CD4-positive, alpha-beta T cell treated with Interferon alpha-2 for 1 hour (primary cell): ENCODE data around the gene PDE11A.
A peak's percentile ranks its signal among the peaks of the same experiment; 100 is the strongest.
"Not testable (repeated sequence)": the region's sequence is repeated elsewhere in the genome, so short reads cannot be mapped to it uniquely, and the experiment has no call there.

Experiments
- DNase-seq, 2 donors: peaks; one replicate each; pipeline ENCODE4 v3.0.0-alpha.2; 2020 to 2022

The PDE11A gene

DNA sequence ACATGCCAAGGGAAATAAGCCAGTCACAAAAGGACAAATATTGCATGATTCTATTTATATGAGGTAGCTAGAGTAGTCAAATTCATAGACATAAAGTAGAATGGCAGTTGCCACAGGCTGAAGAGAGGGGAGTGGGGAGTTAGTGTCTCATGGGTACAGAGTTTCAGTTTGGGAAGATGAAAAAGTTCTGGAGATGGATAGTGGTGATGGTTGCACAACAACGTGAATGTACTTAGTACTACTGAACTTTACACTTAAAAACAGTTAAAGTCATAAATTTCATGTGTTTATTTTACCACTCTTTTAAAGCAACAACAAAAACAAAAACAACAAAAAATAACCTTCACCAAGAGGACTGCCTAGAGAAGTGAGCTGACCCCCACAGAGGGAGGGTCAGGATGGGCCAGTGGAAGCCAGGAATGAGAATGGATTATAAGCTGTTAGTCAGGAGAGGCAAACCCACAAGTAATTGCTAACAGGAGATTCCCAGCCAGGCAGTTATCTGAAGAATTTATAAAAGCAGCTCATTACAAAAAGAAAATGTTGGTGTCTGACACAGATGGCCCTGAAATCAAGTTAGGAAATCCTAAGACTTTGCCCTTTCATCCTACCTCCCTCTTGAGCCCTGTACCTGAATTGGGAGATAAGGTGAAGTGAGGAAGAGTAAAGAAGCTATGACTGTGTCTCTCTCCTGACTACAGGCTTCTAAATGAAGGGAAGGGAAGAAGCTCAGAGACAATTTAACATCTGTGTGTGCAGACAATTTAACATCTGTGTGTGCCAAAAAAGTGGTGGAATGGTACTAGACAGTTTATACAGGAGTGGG is 263.4 kb downstream of the PDE11A start:
- no peak for DNase-seq

DNA sequence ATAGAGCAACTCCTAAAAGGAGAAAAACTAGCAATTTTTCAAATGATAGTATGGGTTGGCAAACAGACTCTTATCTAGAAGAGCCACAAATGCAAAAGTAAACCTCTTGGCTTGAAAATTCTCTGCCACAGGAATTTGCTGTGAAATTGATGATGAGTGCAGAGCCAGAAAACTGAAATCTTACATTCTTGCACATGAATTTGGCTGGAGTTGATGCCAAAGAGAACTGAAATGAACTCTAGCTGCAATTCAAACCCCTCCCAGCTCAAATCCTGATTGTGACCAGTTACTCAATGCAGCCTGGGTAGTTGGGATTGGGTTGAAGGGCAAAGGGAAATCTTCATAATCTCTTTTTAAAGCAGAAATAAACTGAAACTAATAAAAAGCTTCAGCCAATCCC is 266.6 kb downstream of the PDE11A start:
- no peak for DNase-seq

- DNase-seq = no peak
Observed at GRCh38 chr2:177799531-177799930, 273.0 kb downstream of the PDE11A start.

DNA sequence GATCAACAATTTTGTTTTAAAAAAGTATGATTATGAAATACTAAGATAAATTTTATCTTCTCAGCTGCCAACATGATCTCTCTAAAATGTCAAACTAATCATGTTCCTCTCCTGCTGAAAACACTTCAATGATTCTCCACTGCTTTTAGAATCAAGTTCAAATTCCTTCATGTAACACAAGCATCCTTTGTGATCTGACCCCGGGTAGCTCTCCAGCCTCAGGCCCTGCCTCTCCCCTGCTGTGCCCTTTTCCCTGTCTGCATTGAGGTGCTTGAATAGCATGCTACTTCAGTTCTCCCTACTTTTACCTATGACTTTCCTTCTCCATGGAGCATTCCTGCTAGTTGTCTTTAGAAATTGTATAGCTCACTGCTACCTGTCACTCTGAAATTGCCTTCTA is 274.8 kb downstream of the PDE11A start:
- DNase-seq = no peak

- DNase-seq = no peak
Observed at GRCh38 chr2:177796654-177797415, 275.7 kb downstream of the PDE11A start.

GRCh38 chr2:177796011-177796410 is 276.6 kb downstream of the PDE11A start:
- no peak for DNase-seq

DNA sequence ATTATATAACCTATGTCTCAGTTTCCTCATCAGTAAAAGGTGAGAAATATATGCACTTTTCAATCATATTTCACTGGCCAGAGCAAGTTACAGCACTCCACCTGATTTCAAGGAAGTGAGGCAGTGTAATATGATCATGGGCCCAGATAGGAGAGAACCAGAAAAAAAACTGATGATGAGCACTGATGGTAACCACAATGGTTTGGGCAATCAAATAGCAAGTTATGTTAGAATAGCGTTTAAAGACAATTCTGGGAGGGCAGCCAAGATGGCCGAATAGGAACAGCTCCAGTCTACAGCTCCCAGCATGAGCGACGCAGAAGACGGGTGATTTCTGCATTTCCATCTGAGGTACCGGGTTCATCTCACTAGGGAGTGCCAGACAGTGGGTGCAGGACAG is 287.4 kb downstream of the PDE11A start:
- not testable (repeated sequence) for DNase-seq

GRCh38 chr2:177784745-177785067 is 287.9 kb downstream of the PDE11A start:
- DNase-seq = no peak

DNA sequence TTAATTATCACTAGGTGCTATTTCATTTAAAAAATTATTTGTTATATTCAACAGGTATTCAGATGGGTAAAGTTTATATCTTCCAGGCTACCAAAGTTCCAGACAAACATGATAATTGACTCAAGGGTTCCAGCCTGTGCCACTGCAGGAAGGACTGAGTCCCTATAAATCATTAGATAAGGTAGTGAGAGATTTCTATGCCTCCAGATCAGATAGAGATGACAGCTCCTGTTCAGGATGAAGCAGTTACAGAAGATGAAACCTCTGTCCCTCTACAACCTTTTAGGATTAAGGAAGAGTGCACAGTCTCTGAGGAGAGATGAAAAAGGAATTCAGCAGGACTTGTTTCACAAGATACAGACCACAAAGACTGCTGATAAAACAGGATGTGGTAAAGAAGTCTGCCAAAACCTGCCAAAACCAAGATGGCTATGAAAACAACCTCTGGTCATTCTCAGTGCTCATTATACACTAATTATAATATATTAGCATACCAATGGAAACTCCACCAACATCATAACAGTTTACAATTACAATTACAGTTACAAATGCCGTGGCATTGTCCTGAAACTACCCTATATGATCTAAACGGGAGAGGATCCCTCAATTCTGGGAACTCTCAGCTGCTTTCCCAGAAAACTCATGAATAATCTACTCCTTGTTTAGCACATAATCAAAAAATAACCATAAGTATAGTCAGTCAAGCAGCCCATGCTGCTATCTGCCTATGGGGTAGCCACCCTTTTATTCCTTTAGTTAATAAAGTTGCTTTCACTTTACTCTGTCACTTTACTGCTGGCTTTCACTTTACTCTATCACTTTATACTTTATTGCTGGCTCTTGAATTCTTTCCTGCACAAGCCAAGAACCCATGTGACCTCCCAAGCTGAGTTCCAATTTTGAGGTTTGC is 288.5 kb downstream of the PDE11A start:
- peak in 1 of 2 donors; percentile 38 for DNase-seq

DNA sequence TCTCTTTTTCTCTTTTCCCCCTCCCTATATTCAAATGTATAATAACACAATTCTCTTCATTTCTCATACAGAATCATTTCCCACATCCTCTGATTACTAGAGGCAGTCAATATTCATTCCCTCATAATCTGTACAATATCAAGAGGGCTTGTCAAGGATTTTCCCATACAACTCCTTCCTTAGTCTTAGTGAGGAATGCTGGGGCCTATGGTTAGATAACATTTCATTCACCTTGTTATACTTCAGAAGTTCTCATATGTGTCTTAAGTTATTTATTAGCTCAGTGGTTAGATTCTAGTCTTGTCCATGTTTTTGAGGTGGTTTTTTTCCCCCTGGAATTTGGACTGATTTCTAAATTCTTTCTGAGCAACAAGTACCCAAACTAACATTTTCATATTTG is 289.5 kb downstream of the PDE11A start:
- DNase-seq = no peak

DNA sequence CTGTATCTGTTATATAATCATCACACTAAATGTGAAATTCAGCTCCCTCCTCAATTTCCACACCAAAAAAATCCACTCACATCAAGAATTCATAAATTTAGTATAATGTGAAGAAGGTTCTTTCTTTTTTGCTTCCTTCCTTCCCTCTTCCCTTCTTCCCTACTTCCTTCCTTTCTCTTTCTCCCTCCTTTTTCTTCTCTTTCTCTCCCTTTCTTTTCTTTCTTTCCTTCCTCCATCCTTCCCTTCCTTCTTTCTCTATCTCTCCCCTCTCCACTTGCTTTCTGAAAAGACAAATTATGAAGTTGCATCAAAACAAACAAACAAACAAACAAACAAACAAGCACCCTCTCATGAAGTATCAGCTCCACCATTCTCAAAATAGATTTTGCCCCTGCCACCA is 290.0 kb downstream of the PDE11A start:
- DNase-seq = no peak

- no peak for DNase-seq
Observed at GRCh38 chr2:177778472-177778871, 294.1 kb downstream of the PDE11A start.

GRCh38 chr2:177772529-177772928 is 300.0 kb downstream of the PDE11A start:
- DNase-seq = peak in 1 of 2 donors; percentile 49

DNA sequence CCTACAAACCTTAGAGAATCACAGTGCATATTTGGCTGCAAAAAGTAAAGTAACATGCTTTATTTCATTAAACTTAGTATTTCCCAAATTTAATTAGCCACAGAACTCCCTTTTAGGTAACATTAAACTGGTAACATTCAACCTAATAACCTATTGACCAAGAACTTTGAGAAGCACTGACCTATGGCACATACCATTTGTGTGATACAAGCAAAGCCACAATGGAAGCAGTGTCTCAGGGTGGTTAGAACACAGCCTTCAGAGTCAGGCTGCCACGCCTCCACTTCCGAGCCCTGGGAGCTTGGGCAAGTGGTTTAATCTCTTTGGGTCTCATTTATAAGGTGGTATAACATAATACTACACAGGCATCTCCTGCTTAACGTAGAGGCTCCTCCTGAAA is 301.4 kb downstream of the PDE11A start:
- DNase-seq = no peak

DNA sequence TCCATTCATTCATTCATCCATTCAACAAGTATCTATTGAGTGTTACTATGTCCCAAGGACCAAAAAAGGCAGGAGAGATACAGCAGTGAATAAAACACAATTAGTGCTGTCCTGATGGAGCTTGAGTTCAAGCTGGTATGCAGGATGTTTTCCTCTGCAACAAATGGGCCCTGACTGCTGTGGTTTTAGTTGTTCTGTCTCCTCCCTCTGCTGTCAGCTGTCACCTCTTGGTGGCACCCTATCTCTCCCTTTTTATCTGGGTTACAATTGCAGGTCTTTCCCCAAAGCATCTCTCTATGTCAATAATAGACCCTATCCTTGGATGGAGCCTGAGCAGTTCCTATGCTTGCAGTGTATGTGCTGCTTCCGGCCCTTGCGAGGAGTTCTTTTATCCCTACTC is 304.8 kb downstream of the PDE11A start:
- DNase-seq = no peak

- DNase-seq = no peak
Observed at GRCh38 chr2:177765698-177766097, 306.9 kb downstream of the PDE11A start.

GRCh38 chr2:177763531-177764265 is 308.9 kb downstream of the PDE11A start:
- peak; percentile 68 to 73 for DNase-seq

DNA sequence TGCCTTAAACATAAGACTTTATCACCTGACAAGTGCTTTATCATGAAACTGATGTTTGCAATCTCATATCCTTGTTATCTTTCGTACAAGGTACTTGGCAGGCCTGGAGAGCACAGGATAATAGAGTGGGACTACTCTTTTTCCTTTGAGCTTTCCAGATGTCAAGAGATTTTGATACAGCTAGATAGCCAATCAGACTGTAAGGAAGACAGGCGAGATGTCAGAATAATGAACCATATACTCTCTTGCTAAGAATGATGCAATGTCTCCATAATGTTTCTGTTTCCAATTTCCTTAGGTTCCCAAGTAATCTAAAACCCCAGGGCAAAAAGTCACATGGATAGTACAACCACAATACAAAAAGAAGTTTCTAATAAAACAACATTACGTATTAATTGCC is 313.1 kb downstream of the PDE11A start:
- DNase-seq = no peak

DNA sequence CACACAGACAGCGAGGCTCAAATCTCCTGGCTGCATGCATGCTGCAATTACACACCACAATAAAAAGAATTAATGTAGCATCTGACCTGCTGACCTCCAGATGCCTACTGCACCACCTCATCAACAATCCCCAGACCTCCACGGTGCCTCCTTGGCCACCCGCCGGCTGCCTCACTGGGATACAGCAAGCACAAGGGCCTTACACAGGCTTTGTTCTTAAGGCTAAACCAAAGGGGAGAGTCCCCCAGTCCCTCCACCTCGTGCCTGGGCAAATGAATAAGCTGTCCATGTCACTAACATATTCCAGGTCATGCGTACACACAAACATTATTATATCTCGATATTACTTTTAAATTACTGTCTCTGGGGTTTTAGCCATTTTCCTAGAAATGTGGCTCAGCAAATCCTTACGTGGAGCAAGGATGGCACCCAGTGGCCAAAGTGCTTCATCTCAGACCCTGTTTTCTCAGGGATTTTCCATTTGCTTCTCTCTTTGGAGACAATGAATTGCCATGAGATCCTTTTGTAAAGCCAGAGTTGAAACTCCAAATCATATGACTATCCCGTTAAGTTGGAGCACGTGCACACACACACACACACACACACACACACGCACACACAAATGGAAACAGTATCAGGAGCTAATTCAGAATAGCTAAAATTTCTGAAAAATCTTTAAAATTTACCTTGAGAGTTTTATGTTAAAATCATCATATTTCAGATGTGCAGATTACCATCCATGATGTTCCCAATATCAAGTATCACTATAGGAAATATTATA is 313.8 kb downstream of the PDE11A start:
- no peak for DNase-seq

- no peak for DNase-seq
Observed at GRCh38 chr2:177756336-177756735, 316.2 kb downstream of the PDE11A start.

DNA sequence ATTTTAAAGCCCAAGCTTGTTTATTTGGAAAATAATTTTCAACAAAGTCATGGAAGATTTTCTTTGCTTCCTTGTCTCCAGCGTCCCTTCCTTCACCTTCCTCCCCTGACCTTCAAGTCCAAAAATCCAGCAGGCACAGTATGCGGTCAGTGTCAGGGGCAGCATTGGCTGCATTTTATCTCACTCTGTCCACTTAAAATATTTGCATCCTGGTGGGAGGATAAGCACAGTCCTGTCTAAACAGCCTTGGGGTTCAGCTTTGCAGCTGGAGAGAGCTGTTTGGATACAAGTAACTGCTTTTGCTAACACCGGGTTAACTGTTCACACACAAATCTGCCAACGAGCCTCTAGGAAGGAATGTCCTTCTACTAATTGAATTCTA is 318.1 kb downstream of the PDE11A start:
- DNase-seq = no peak
